HEK293 (cell line): ENCODE results near the gene ATRAID.

Experiments used
- CTCF ChIA-PET: fragments of 350-600 bp; formaldehyde crosslinking; extraction: SDS; loops from one replicate; lab custom pipeline; 2021; ENCODE audit warnings: antibody characterized with exemption; lab: Yijun Ruan, JAX
- POLR2A ChIA-PET: fragments of 300-600 bp; formaldehyde crosslinking; extraction: SDS; loops from one replicate; lab custom pipeline; 2020; ENCODE audit warnings: antibody characterized with exemption, inconsistent platforms; lab: Yijun Ruan, JAX
- H3K27ac ChIP-seq: fragments of 200-500 bp; sonication (Bioruptor generic); 2 replicates; pipeline ENCODE4 v1.5.1; 2014; ENCODE audit warnings: low read depth, low read length, control low read depth, inconsistent platforms; ENCODE audit errors: extremely low read depth
- H3K36me3 ChIP-seq, 2 experiments: fragments of 200-500 bp in 1 of 2; sonication (Bioruptor generic) in 1 of 2; 1 replicate in 1 of 2; 2 replicates in 1 of 2; pipeline ENCODE4 v1.5.1; 2014 to 2017; ENCODE audit warnings: inconsistent platforms in 2 of 2, low read length in 2 of 2; ENCODE audit not compliant: control insufficient read depth in 2 of 2, insufficient read depth in 1 of 2
- H3K4me1 ChIP-seq: fragments of 200-500 bp; sonication (Bioruptor generic); 2 replicates; pipeline ENCODE4 v1.5.1; 2014; ENCODE audit warnings: mild to moderate bottlenecking, low read length, inconsistent platforms; ENCODE audit not compliant: control insufficient read depth, insufficient read depth
- H3K4me3 ChIP-seq: 2 replicates; pipeline ENCODE4 v1.5.1; 2011; ENCODE audit warnings: low read depth, mild to moderate bottlenecking, control low read depth, low read length, moderate library complexity
- H3K9me3 ChIP-seq: fragments of 200-500 bp; sonication (Bioruptor generic); 2 replicates; pipeline ENCODE4 v1.5.1; 2014; ENCODE audit warnings: low read depth, low read length, inconsistent platforms; ENCODE audit not compliant: control insufficient read depth, insufficient read depth
- KLF1 ChIP-seq: fragments of 450-650 bp; formaldehyde crosslinking; IDR thresholded peaks from 2 replicates; pipeline ENCODE4 v1.5.1; 2016; ENCODE audit warnings: missing biosample characterization, missing genetic modification characterization
- PRDM1 ChIP-seq: fragments of 450-650 bp; formaldehyde crosslinking; IDR thresholded peaks from 2 replicates; pipeline ENCODE4; 2016; ENCODE audit warnings: missing biosample characterization, missing genetic modification characterization
- SCRT2 ChIP-seq: fragments of 450-650 bp; formaldehyde crosslinking; IDR thresholded peaks from 2 replicates; pipeline ENCODE4 v1.5.1; 2016; ENCODE audit warnings: missing biosample characterization, missing genetic modification characterization
- ZBTB17 ChIP-seq: fragments of 450-650 bp; formaldehyde crosslinking; IDR thresholded peaks from 2 replicates; pipeline ENCODE4 v1.5.1; 2016; ENCODE audit warnings: missing biosample characterization, missing genetic modification characterization
- ZNF138 ChIP-seq: fragments of 450-650 bp; formaldehyde crosslinking; IDR thresholded peaks from 2 replicates; pipeline ENCODE4 v1.5.1; 2016; ENCODE audit warnings: missing biosample characterization, missing genetic modification characterization, borderline replicate concordance
- ZNF169 ChIP-seq: fragments of 450-650 bp; formaldehyde crosslinking; IDR thresholded peaks from 2 replicates; pipeline ENCODE4 v1.5.1; 2016; ENCODE audit warnings: missing biosample characterization, missing genetic modification characterization
- ZNF24 ChIP-seq: fragments of 450-650 bp; formaldehyde crosslinking; IDR thresholded peaks from 2 replicates; pipeline ENCODE4 v1.5.1; 2016; ENCODE audit warnings: missing biosample characterization, missing genetic modification characterization
- ZNF302 ChIP-seq: fragments of 450-650 bp; formaldehyde crosslinking; IDR thresholded peaks from 2 replicates; pipeline ENCODE4 v1.5.1; 2016; ENCODE audit warnings: missing biosample characterization, missing genetic modification characterization, low read depth
- ZNF473 ChIP-seq: fragments of 450-650 bp; formaldehyde crosslinking; IDR thresholded peaks from 2 replicates; pipeline ENCODE4 v1.5.1; 2017; ENCODE audit warnings: missing biosample characterization, missing genetic modification characterization
- ZNF501 ChIP-seq: fragments of 450-650 bp; formaldehyde crosslinking; IDR thresholded peaks from 2 replicates; pipeline ENCODE4 v1.5.1; 2016; ENCODE audit warnings: missing biosample characterization, missing genetic modification characterization
- ZNF510 ChIP-seq: fragments of 450-650 bp; formaldehyde crosslinking; IDR thresholded peaks from 2 replicates; pipeline ENCODE4 v1.5.1; 2018; ENCODE audit warnings: mild to moderate bottlenecking, missing genetic modification characterization, missing biosample characterization; ENCODE audit not compliant: insufficient replicate concordance
- ZNF530 ChIP-seq: fragments of 450-650 bp; formaldehyde crosslinking; IDR thresholded peaks from 2 replicates; pipeline ENCODE4 v1.5.1; 2016; ENCODE audit warnings: low read depth, missing biosample characterization, missing genetic modification characterization
- ZNF548 ChIP-seq: fragments of 450-650 bp; formaldehyde crosslinking; IDR thresholded peaks from 2 replicates; pipeline ENCODE4 v1.5.1; 2016; ENCODE audit warnings: missing biosample characterization, missing genetic modification characterization
- ZNF558 ChIP-seq: fragments of 450-650 bp; formaldehyde crosslinking; IDR thresholded peaks from 2 replicates; pipeline ENCODE4 v1.5.1; 2016; ENCODE audit warnings: missing biosample characterization, missing genetic modification characterization
- ZNF571 ChIP-seq: fragments of 450-650 bp; formaldehyde crosslinking; IDR thresholded peaks from 2 replicates; pipeline ENCODE4 v1.5.0; 2017; ENCODE audit warnings: missing biosample characterization, missing genetic modification characterization
- ZNF600 ChIP-seq: fragments of 450-650 bp; formaldehyde crosslinking; IDR thresholded peaks from 2 replicates; pipeline ENCODE4 v1.5.1; 2016; ENCODE audit warnings: missing biosample characterization, missing genetic modification characterization
- ZNF701 ChIP-seq: fragments of 450-650 bp; formaldehyde crosslinking; IDR thresholded peaks from 2 replicates; pipeline ENCODE4 v1.5.1; 2016; ENCODE audit warnings: missing biosample characterization, missing genetic modification characterization
- ZNF785 ChIP-seq: fragments of 450-650 bp; formaldehyde crosslinking; IDR thresholded peaks from 2 replicates; pipeline ENCODE4 v1.5.1; 2016; ENCODE audit warnings: missing biosample characterization, missing genetic modification characterization
- TF ChIP-seq, protein P1 (sequence below): fragments of 450-650 bp; formaldehyde crosslinking; IDR thresholded peaks from 2 replicates; pipeline ENCODE4 v1.5.1; 2016; ENCODE audit warnings: missing biosample characterization, missing genetic modification characterization
- TF ChIP-seq, protein P2 (sequence below): IDR thresholded peaks from 2 replicates; pipeline ENCODE4 v1.6.1; 2011; ENCODE audit warnings: mild to moderate bottlenecking, low read depth, low read length, borderline replicate concordance
- TF ChIP-seq, protein P3 (sequence below): fragments of 450-650 bp; formaldehyde crosslinking; IDR thresholded peaks from 2 replicates; pipeline ENCODE4 v1.5.1; 2016; ENCODE audit warnings: missing biosample characterization, missing genetic modification characterization, borderline replicate concordance

The ATRAID gene

DNA sequence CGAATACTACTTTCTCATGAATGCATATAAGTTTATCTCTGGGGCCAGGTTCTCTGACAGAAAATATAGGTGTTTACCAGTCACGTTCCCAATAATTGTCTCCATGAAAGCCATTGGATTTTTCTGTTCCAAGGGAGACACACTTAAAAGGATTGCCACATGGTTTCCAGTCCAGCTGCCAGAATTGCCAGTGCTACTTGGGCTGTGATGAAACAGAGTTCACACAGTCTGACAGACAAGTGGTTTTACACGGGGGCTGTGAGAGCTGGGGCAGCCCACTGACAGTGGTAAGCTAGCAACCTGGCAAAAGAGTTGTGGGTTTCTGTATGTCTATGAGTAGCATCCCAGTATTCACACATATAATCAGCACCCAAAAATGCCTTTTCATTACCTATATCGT, 27.7 kb upstream of the ATRAID start:
- TF ChIP-seq, protein P1, sequence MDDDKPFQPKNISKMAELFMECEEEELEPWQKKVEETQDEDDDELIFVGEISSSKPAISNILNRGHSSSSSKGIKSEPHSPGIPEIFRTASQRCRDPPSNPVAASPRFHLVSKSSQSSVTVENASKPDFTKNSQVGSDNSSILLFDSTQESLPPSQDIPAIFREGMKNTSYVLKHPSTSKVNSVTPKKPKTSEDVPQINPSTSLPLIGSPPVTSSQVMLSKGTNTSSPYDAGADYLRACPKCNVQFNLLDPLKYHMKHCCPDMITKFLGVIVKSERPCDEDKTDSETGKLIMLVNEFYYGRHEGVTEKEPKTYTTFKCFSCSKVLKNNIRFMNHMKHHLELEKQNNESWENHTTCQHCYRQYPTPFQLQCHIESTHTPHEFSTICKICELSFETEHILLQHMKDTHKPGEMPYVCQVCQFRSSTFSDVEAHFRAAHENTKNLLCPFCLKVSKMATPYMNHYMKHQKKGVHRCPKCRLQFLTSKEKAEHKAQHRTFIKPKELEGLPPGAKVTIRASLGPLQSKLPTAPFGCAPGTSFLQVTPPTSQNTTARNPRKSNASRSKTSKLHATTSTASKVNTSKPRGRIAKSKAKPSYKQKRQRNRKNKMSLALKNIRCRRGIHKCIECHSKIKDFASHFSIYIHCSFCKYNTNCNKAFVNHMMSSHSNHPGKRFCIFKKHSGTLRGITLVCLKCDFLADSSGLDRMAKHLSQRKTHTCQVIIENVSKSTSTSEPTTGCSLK (tag by site-specific recombination) = no peak
- TF ChIP-seq ZNF785 (tag by site-specific recombination) = no peak
- TF ChIP-seq ZNF701 (tag by site-specific recombination) = no peak
- TF ChIP-seq ZNF138 (tag by site-specific recombination) = no peak
- no peak for TF ChIP-seq ZNF558 (tag by site-specific recombination)
- no peak for TF ChIP-seq KLF1 (tag by site-specific recombination)
- no peak for TF ChIP-seq ZNF169 (tag by site-specific recombination)
- TF ChIP-seq ZNF530 (tag by site-specific recombination) = no peak
- TF ChIP-seq ZNF24 = no peak
- TF ChIP-seq ZNF600 (tag by site-specific recombination) = no peak
- H3K4me3 ChIP-seq = no peak overlapping the region
- POLR2A ChIA-PET = no interaction called here
- H3K4me1 ChIP-seq = peaks cover 4% of the 10 kb centered on the region; the same call in 1 of the 2 replicates
- no peaks in the 10 kb centered on the region for H3K9me3 ChIP-seq
- CTCF ChIA-PET = interaction anchor here (0.6 to 2.2 kb wide), 3 partner anchors 8 to 142 kb away, joined by 3 to 13 read pairs (median 4); no protein-coding TSS in a partner anchor
- no peaks in the 10 kb centered on the region for H3K36me3 ChIP-seq
- no peak overlapping the region for H3K27ac ChIP-seq

DNA sequence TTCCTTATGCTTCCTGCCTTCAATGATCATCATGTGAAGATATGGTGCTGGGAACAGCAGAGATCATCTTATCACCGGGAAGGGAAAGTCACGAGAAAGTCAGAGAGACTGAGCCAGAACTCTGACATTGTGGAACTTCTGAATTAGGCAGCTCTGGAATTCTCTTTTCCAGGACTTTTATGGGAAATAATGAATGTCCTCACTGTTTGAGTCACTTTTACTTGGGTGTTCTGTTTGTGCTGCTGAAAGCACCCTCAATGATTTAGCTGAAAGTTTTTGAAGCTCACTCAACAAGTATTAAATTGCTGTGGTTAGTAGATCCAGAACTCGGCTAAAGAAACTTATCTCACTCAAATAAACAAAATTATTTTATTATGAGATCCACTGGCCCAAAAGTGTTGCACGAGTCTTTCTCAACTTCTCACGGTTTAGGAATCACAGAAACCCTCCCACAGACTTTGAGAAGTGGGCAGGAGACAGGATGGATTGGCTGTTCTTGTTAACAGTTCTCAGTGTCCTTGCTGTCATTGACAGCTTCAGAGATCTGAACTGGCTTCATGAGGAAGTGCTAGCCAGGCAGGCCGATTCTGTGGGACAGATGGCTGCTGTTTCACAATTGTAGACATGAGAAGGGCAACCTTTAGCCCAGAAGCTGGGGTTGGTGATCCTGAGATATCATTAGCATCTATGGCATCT, 26.4 kb upstream of the ATRAID start:
- ChIA-PET POLR2A (no interaction called here), CTCF (interaction anchor here (0.5 to 2.2 kb wide), 3 partner anchors 9 to 118 kb away, joined by 3 to 13 read pairs (median 4); no protein-coding TSS in a partner anchor)
- peaks cover 4% of the 10 kb centered on the region; the same call in 1 of the 2 replicates for H3K4me1 ChIP-seq
- no peak overlapping the region for H3K4me3 ChIP-seq
- H3K27ac ChIP-seq = no peak overlapping the region
- no peaks in the 10 kb centered on the region for H3K36me3 ChIP-seq
- no peaks in the 10 kb centered on the region for H3K9me3 ChIP-seq
- TF ChIP-seq PRDM1 (tag by site-specific recombination) = peak; percentile 59
- TF ChIP-seq, protein P2, sequence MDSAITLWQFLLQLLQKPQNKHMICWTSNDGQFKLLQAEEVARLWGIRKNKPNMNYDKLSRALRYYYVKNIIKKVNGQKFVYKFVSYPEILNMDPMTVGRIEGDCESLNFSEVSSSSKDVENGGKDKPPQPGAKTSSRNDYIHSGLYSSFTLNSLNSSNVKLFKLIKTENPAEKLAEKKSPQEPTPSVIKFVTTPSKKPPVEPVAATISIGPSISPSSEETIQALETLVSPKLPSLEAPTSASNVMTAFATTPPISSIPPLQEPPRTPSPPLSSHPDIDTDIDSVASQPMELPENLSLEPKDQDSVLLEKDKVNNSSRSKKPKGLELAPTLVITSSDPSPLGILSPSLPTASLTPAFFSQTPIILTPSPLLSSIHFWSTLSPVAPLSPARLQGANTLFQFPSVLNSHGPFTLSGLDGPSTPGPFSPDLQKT = no peak
- TF ChIP-seq SCRT2 (tag by site-specific recombination) = peak; percentile 47; the same call in 1 of the 2 replicates
- peak; percentile 42; the same call in 1 of the 2 replicates for TF ChIP-seq ZBTB17 (tag by site-specific recombination)
- no peak for TF ChIP-seq ZNF571 (tag by site-specific recombination)
- TF ChIP-seq, all 188 proteins: peak for 3

DNA sequence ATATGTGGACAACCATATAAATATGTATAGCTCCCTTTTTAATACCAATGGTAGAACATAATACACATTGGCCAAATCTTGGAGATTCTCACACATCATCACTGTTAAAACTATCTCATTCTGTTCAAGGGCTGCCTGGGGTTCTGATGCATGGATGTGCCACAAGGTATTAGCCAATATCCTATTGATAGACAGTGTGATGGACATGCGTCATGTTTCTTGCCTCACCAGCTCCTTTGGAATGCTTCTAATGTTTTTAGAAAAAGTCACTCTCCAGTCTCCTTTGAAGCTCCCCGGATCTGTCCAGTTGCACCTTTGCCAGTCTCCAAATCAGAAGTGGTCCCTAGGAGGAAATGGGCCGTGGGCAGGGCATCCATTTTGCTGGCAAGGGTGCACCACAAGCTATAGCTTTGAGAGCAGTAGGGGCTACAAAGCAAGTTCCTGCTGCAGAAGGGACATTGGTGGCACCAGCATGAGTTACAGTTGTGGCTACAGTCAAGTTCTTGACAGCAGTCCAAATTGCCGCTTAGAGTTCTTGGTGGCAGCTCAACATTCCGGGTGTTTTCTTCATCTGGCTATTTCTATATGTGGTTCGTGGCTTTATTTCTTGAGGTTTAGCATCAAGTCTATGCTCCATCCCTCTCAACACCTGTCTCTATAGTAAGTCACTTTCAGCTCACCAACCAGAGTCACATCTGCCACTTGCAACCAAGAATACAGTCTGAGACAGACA, 25.1 kb upstream of the ATRAID start:
- peaks cover 4% of the 10 kb centered on the region; the same call in 1 of the 2 replicates for H3K4me1 ChIP-seq
- ChIA-PET CTCF (interaction anchor here (0.7 to 0.9 kb wide), 2 partner anchors 15 to 17 kb away, joined by 3 to 4 read pairs; no protein-coding TSS in a partner anchor), POLR2A (no interaction called here)
- TF ChIP-seq ZNF302 (tag by site-specific recombination) (no peak), ZNF548 (tag by site-specific recombination) (no peak), ZNF473 (tag by site-specific recombination) (no peak), ZNF510 (tag by site-specific recombination) (no peak), ZNF501 (tag by site-specific recombination) (no peak)
- TF ChIP-seq, protein P3, sequence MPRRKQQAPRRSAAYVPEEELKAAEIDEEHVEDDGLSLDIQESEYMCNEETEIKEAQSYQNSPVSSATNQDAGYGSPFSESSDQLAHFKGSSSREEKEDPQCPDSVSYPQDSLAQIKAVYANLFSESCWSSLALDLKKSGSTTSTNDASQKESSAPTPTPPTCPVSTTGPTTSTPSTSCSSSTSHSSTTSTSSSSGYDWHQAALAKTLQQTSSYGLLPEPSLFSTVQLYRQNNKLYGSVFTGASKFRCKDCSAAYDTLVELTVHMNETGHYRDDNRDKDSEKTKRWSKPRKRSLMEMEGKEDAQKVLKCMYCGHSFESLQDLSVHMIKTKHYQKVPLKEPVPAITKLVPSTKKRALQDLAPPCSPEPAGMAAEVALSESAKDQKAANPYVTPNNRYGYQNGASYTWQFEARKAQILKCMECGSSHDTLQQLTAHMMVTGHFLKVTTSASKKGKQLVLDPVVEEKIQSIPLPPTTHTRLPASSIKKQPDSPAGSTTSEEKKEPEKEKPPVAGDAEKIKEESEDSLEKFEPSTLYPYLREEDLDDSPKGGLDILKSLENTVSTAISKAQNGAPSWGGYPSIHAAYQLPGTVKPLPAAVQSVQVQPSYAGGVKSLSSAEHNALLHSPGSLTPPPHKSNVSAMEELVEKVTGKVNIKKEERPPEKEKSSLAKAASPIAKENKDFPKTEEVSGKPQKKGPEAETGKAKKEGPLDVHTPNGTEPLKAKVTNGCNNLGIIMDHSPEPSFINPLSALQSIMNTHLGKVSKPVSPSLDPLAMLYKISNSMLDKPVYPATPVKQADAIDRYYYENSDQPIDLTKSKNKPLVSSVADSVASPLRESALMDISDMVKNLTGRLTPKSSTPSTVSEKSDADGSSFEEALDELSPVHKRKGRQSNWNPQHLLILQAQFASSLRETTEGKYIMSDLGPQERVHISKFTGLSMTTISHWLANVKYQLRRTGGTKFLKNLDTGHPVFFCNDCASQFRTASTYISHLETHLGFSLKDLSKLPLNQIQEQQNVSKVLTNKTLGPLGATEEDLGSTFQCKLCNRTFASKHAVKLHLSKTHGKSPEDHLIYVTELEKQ (tag by site-specific recombination) = no peak
- H3K36me3 ChIP-seq = no peaks in the 10 kb centered on the region
- H3K27ac ChIP-seq = no peak overlapping the region
- H3K4me3 ChIP-seq = no peak overlapping the region
- no peaks in the 10 kb centered on the region for H3K9me3 ChIP-seq
